Adrenal gland (tissue), 5 donors: ENCODE measurements around the gene ACAN.

Experiments
- CTCF ChIP-seq, 6 experiments: fragments of 450-650 bp in 4 of 6; fragments of 200-600 bp in 2 of 6; sonication (generic) in 1 of 6; IDR thresholded peaks; 1 replicate in 5 of 6; 2 replicates in 1 of 6; pipeline versions ENCODE4 v1.5.1 to v1.8.0; 2016 to 2021; ENCODE audit warnings: antibody characterized with exemption in 6 of 6, mild to moderate bottlenecking in 2 of 6, moderate library complexity in 1 of 6
- POLR2A ChIP-seq, 2 donors: fragments of 450-650 bp; IDR thresholded peaks; one replicate each; pipeline ENCODE4 v1.6.1; 2017; ENCODE audit warnings: antibody characterized with exemption in 2 of 2, mild to moderate bottlenecking in 2 of 2, moderate library complexity in 1 of 2
- donor health status: DM: no; HTN: no; CAD: no.

DNA sequence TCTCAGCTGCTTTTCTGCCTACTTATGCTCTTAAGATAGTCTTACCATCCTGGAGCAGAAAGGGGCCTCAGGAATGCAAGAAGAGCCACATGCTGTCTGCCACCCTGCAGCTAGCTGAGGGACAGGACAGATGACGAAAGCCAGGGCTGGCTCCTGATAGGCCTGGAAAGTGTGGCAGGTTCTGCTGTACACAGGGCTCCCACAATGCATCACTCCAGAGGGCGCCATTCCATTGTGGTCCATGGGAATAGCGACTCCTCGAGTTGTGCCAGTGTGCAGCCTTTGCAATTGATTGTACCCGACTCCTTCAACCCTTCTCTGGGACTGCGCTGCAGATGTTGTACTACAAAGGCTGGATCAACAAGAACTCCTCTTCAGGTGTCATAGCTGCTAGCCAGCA lies 11.2 kb downstream of the ACAN start:
- TF ChIP-seq CTCF (IDR thresholded peaks at IDR 0.05) (no peak), POLR2A (IDR thresholded peaks at IDR 0.05) (no peak)
